ENCODE measurements around the gene ICAM2. TPM values are rescaled to one million over a fixed set of nuclear protein-coding genes. Genes with fewer than 3 reads are reported as not detected.
"Not testable (repeated sequence)": the region's sequence is repeated elsewhere in the genome, so short reads cannot be mapped to it uniquely, and the experiment has no call there.

ICAM2 gene
- total and polyA plus RNA-seq, 4 donors = 10.1 to 37.0 (median 18.3) TPM

DNA sequence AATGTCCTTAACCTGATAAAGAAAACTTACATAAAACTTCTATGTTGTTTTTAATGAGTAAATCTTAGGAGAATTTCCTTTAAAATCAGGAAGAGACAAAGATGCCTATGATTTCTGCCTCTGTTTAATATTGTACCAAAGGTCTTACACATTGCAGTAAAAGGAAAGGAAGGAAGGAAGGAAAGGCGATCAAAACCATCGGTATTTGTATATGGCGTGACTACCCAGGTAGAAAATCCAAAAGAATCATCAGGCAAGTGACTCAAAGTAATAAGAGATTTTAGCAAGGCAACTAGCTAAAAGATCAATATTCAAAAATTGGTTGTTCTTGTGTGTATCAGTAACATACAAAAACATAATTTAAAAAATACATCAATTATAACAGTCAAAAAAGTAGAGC, 3.5 kb downstream of the ICAM2 start:
- DNase-seq (ENCODE audit: low read depth in 4 of 6, low spot score in 6 of 6) = no peak
- H3K27ac ChIP-seq (ENCODE audit: low read depth, low read length) = no peak overlapping the region
- no peak overlapping the region for H3K4me3 ChIP-seq (ENCODE audit: low read depth, low read length)
- H3K27me3 ChIP-seq (ENCODE audit: control insufficient read depth, insufficient read depth, low read length) = no peaks in the 10 kb centered on the region
- WGBS (ENCODE audit: insufficient coverage) = no CpG with 5 or more reads among the region's 3 CpGs
- H3K9me3 ChIP-seq (ENCODE audit: control insufficient read depth, insufficient read depth, low read length) = no peaks in the 10 kb centered on the region
- H3K4me1 ChIP-seq (ENCODE audit: control insufficient read depth, insufficient read depth, low read length) = no peaks in the 10 kb centered on the region
- no peaks in the 10 kb centered on the region for H3K36me3 ChIP-seq (ENCODE audit: control insufficient read depth, insufficient read depth, low read length)

DNA sequence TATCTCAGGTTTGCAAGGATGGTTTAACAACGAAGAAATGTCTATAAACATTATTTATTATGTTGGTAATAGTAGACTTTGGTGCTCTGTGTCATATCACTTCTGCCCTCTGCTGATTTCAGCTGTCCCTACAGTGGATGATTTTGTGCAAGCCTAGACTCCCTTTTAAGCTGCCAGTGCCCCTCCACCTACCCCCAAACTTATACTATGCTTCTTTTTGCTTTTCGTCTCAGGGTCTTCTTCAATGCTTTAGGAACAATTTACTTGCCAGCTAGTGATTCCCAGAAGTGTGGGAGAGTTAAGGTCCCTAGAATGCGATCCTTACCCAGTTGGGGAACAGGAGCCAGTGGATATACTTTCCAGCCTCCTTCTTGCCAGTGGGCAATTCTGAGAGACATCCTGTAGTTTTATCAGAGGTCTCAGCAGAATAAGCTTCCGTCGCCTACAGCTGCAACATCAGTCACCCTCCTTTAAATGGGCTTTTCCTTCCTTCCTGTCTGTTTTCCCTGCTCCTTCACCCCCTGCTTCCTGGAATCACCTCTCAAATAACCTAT, 4.1 kb downstream of the ICAM2 start:
- Histone ChIP-seq H3K9me3 (ENCODE audit: control insufficient read depth, insufficient read depth, low read length) (no peaks in the 10 kb centered on the region), H3K27me3 (ENCODE audit: control insufficient read depth, insufficient read depth, low read length) (no peaks in the 10 kb centered on the region), H3K4me1 (ENCODE audit: control insufficient read depth, insufficient read depth, low read length) (no peaks in the 10 kb centered on the region), H3K36me3 (ENCODE audit: control insufficient read depth, insufficient read depth, low read length) (no peaks in the 10 kb centered on the region), H3K27ac (ENCODE audit: low read depth, low read length) (no peak overlapping the region), H3K4me3 (ENCODE audit: low read depth, low read length) (no peak overlapping the region)
- WGBS (ENCODE audit: insufficient coverage) = 76% methylated on average over 3 of the region's 5 CpGs
- DNase-seq (ENCODE audit: low read depth in 4 of 6, low spot score in 6 of 6) = no peak

DNA sequence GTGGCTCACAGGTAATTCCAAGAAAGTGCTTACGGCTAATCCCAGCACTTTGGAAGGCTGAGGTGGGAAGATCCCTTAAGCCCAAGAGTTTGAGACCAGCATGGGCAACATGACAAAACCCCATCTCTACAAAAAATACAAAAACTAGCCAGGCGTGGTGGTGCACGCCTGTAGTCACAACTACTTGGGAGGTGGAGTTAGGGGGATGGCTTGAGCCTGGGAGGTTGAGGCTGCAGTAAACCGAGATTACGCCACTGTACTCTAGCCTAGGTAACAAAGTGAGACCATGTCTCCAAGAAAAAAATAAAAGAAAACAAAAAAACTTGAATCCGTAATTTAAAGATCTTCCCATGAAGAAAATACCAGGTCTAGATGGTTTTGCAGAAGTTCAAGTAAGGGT, 5.0 kb downstream of the ICAM2 start:
- Histone ChIP-seq H3K27ac (ENCODE audit: low read depth, low read length) (no peak overlapping the region), H3K4me3 (ENCODE audit: low read depth, low read length) (no peak overlapping the region), H3K4me1 (ENCODE audit: control insufficient read depth, insufficient read depth, low read length) (no peaks in the 10 kb centered on the region), H3K9me3 (ENCODE audit: control insufficient read depth, insufficient read depth, low read length) (no peaks in the 10 kb centered on the region), H3K36me3 (ENCODE audit: control insufficient read depth, insufficient read depth, low read length) (no peaks in the 10 kb centered on the region), H3K27me3 (ENCODE audit: control insufficient read depth, insufficient read depth, low read length) (no peaks in the 10 kb centered on the region)
- no CpG with 5 or more reads among the region's 6 CpGs for whole genome bisulfite sequencing (ENCODE audit: insufficient coverage)
- DNase-seq (ENCODE audit: low read depth in 4 of 6, low spot score in 6 of 6) = no peak

DNA sequence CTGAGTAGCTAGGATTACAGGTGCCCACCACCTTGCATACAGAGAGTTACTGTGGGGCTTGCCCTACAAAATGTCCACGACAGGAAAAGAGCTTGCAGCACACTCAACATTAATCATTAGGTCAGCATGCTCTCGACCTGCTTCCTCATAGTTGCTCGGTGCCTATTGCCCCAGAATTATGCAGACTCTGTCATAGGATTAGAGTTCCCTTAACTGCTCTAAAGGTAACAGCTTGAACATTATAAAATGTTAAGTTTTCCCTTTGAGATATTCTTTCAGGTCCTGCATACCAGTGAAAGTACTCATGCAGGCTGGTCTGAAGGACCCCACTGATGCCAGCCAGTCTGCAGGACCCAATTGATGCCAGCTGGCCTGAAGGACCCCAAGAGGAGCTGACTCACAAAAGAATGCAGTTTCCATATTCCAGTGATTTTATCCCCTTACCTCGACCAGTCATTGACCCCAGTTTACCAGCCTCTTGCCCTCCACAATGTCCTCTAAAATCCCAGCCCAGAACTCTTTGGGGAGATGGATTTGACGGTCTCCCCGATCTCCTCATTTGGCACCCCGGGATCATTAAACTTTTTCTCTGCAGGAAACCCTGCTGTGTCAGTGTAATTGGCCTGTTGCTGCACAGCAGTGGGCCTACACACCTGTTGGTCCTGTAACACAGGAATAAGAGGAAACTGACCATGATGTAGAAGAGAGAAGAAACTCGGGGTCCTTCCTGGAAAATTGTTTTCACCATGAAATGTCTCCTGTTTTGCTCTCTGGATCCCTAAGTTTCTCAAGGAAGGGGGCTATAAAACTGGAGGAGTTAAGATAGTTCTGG, 10.6 kb downstream of the ICAM2 start:
- DNase-seq (ENCODE audit: low read depth in 4 of 6, low spot score in 6 of 6) = no peak
- Histone ChIP-seq H3K4me1 (ENCODE audit: control insufficient read depth, insufficient read depth, low read length) (peaks cover 29% of the 10 kb centered on the region), H3K4me3 (ENCODE audit: low read depth, low read length) (no peak overlapping the region), H3K36me3 (ENCODE audit: control insufficient read depth, insufficient read depth, low read length) (no peaks in the 10 kb centered on the region), H3K9me3 (ENCODE audit: control insufficient read depth, insufficient read depth, low read length) (no peaks in the 10 kb centered on the region), H3K27me3 (ENCODE audit: control insufficient read depth, insufficient read depth, low read length) (no peaks in the 10 kb centered on the region), H3K27ac (ENCODE audit: low read depth, low read length) (no peak overlapping the region)
- WGBS (ENCODE audit: insufficient coverage) = 54% methylated on average over 6 of the region's 8 CpGs

DNA sequence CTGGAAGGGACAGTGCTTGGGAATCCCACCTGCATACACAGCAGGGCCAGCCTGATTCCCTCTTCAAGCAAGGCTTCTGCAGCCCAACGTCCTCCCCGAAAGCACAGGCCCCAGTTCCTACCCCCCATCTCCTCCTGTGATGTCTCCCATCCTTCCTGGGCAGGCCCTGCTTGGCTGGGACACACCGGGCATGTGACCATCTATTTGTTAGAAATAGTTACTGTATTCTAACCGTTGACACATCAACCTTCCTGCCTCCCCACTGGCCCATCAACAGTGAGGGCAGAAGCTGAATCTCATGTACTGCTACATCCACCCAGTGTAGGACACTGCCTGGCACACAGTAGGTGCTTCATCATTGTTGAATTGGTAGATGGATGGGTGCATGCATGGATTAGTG, 11.6 kb downstream of the ICAM2 start:
- Histone ChIP-seq H3K4me3 (ENCODE audit: low read depth, low read length) (no peak overlapping the region), H3K27ac (ENCODE audit: low read depth, low read length) (no peak overlapping the region), H3K9me3 (ENCODE audit: control insufficient read depth, insufficient read depth, low read length) (no peaks in the 10 kb centered on the region), H3K4me1 (ENCODE audit: control insufficient read depth, insufficient read depth, low read length) (peaks cover 29% of the 10 kb centered on the region), H3K36me3 (ENCODE audit: control insufficient read depth, insufficient read depth, low read length) (no peaks in the 10 kb centered on the region), H3K27me3 (ENCODE audit: control insufficient read depth, insufficient read depth, low read length) (no peaks in the 10 kb centered on the region)
- DNase-seq (ENCODE audit: low read depth in 4 of 6, low spot score in 6 of 6) = no peak
- WGBS (ENCODE audit: insufficient coverage) = 63% methylated on average over 2 of the region's 4 CpGs

DNA sequence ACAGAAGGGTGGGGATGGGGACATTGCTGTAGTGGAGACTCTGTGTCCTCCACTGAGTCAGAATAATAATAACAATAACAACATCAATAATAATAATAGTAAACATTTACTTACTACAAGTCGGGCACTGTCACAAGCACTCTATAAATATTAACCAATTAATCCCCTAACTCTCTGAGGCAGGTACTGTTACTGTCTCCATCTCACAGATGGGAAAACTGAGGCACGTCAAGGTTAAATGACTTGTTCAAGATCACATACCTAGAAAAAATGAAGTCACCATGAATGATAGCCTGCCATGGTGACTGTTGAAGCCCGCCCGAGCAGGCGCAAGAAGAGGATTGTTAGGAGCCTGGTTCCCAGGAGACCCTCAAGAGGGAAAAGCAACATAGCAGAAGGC, 12.1 kb downstream of the ICAM2 start:
- WGBS (ENCODE audit: insufficient coverage) = 92% methylated on average over 5 of the region's 5 CpGs

DNA sequence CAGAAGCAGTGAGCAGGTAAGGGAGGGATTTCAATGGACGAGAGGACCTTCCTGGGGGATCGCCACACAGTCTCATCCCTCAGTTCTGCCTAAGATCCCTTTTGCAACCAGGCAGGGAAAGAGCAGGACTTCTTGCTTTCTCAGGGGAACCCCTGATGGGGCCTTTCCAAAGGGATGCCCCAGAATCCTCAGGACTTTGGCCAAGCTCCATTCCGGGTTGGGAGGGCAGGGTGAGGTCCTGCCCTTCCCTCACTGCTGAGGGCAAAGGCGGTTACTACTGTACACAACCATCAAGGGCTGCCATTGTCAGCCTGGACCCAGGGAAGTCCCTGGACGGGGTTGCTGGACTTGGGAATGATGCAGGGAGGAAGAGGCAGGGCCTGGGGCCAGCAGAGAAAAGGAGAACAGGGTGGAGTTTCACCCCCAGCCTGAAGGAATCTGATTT, 12.6 kb downstream of the ICAM2 start:
- H3K9me3 ChIP-seq (ENCODE audit: control insufficient read depth, insufficient read depth, low read length) = no peaks in the 10 kb centered on the region
- WGBS (ENCODE audit: insufficient coverage) = 65% methylated on average over 4 of the region's 5 CpGs
- peaks cover 29% of the 10 kb centered on the region for H3K4me1 ChIP-seq (ENCODE audit: control insufficient read depth, insufficient read depth, low read length)
- H3K36me3 ChIP-seq (ENCODE audit: control insufficient read depth, insufficient read depth, low read length) = no peaks in the 10 kb centered on the region
- H3K27ac ChIP-seq (ENCODE audit: low read depth, low read length) = no peak overlapping the region
- DNase-seq (ENCODE audit: low read depth in 4 of 6, low spot score in 6 of 6) = no peak
- H3K27me3 ChIP-seq (ENCODE audit: control insufficient read depth, insufficient read depth, low read length) = no peaks in the 10 kb centered on the region
- no peak overlapping the region for H3K4me3 ChIP-seq (ENCODE audit: low read depth, low read length)

More for the DNA sequence above, 12.1 kb downstream of the ICAM2 start:
- H3K4me1 ChIP-seq (ENCODE audit: control insufficient read depth, insufficient read depth, low read length) = peaks cover 29% of the 10 kb centered on the region
- no peaks in the 10 kb centered on the region for H3K9me3 ChIP-seq (ENCODE audit: control insufficient read depth, insufficient read depth, low read length)
- H3K4me3 ChIP-seq (ENCODE audit: low read depth, low read length) = no peak overlapping the region
- H3K27ac ChIP-seq (ENCODE audit: low read depth, low read length) = no peak overlapping the region
- DNase-seq (ENCODE audit: low read depth in 4 of 6, low spot score in 6 of 6) = no peak
- no peaks in the 10 kb centered on the region for H3K36me3 ChIP-seq (ENCODE audit: control insufficient read depth, insufficient read depth, low read length)
- H3K27me3 ChIP-seq (ENCODE audit: control insufficient read depth, insufficient read depth, low read length) = no peaks in the 10 kb centered on the region

DNA sequence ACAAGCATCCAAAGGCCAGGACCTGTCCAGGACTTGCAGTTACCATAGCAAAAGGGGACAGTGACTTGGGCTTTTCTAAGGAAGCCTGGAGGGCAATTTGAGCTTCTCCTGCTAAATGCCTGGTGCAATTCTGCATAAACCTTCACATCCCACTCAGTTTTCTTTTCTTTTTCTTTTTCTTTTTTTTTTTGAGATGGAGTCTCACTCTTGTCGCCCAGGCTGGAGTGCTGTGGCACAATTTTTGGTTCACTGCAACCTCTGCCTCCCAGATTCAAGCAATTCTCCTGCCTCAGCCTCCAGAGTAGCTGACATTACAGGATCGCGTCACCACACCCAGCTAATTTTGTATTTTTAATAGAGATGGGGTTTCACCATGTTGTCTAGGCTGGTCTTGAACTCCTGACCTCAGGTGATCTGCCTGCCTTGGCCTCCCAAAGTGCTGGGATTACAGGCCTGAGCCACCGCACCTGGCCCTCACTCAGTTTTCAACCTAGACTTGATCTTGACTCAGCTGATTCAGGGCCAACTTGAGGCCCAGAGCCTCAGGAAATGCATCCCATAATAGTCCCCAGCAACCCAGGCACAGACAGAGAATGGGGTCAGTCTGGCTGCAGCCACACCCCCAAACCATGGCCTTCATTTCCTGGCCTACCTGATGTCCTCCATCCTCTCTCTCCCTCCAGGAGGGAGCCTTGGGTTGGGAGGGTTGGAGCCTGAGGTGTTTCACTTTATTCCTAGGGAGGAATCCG, 13.2 kb downstream of the ICAM2 start:
- H3K27me3 ChIP-seq (ENCODE audit: control insufficient read depth, insufficient read depth, low read length); H3K36me3 ChIP-seq (ENCODE audit: control insufficient read depth, insufficient read depth, low read length); H3K27ac ChIP-seq (ENCODE audit: low read depth, low read length); H3K9me3 ChIP-seq (ENCODE audit: control insufficient read depth, insufficient read depth, low read length); H3K4me3 ChIP-seq (ENCODE audit: low read depth, low read length); DNase-seq (ENCODE audit: low read depth in 4 of 6, low spot score in 6 of 6): not testable (repeated sequence)
- WGBS (ENCODE audit: insufficient coverage) = 85% methylated on average over 2 of the region's 5 CpGs
- H3K4me1 ChIP-seq (ENCODE audit: control insufficient read depth, insufficient read depth, low read length) = peaks cover 29% of the 10 kb centered on the region

DNA sequence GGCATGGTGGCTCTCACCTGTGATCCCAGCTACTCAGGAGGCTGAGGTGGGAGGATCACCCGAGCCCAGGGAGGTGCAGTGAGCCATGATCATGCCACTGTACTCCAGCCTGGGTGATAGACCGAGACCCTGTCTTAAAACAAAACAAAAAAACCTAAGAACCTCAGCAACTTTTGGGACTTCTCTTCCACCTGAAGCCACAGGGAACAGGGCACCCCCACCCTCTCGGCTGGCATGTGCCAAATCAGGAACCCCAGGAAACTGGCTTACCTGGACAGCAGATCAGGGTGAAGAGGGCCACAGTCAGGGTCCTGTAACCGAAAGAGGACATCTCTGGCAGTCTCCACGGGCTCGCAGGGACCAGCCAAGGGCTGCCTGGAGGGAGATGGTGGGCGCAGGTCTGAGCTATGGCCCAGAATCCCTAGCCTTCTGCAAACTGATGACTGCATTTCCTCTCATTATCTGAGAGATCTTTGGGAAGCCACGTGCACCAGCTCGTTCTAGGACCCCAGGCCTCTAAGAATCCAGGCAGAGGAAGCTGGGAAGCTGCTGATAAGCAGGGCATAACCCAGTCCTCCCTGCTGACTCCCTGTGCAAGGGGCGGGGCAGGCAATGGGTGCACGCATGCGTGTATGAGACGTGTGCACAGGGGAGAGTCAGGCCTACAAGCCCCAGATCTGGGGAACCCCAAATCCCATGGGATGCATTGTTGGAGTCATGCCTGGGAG, 13.9 kb downstream of the ICAM2 start:
- DNase-seq (ENCODE audit: low read depth in 4 of 6, low spot score in 6 of 6) = no peak
- no peaks in the 10 kb centered on the region for H3K27me3 ChIP-seq (ENCODE audit: control insufficient read depth, insufficient read depth, low read length)
- peaks cover 9% of the 10 kb centered on the region for H3K36me3 ChIP-seq (ENCODE audit: control insufficient read depth, insufficient read depth, low read length)
- WGBS (ENCODE audit: insufficient coverage) = 90% methylated on average over 10 of the region's 13 CpGs
- no peak overlapping the region for H3K4me3 ChIP-seq (ENCODE audit: low read depth, low read length)
- peaks cover 29% of the 10 kb centered on the region for H3K4me1 ChIP-seq (ENCODE audit: control insufficient read depth, insufficient read depth, low read length)
- no peaks in the 10 kb centered on the region for H3K9me3 ChIP-seq (ENCODE audit: control insufficient read depth, insufficient read depth, low read length)
- peak overlapping the region; percentile 57 for H3K27ac ChIP-seq (ENCODE audit: low read depth, low read length)

Data from spinal cord (tissue), 10 donors.